GM12872 (cell line): ENCODE data around the gene CMTM4.

Source experiments
- TF ChIP-seq, protein P1 (sequence below): IDR thresholded peaks from 3 replicates; pipeline ENCODE4 v1.5.1; 2011; ENCODE audit warnings: low read depth, mild to moderate bottlenecking, low read length, moderate library complexity; ENCODE audit not compliant: insufficient read depth

The CMTM4 gene

DNA sequence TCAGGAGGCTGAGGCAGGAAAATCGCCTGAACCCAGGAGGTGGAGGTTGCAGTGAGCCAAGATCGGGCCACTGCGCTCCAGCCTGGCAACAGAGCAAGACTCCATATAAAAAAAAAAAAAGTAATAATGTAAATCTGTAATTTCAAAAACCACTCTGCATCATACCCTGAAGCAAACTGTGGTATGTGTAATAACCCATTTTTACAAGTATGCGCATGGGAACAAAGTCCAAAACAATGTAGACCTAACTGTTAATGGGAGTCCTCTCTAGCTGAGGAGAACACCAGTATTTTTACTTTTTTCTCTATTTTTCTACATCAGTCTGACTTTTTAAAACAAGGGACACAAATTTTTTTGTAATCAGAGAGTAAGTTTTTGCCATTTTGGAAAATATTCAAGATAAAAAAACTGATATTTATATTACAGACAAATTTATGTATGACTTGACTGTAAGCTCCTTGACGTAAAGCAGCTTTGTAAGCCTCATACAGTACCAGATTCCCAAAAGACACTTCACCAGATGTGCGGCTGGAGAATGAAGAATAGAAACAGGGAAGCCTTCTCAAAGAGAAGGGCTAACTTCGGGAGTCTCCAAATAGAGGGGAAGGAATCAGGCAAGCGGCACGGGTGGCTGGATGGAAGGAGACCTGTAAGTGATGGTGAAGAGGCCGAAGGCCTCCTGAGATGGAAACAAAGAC lies 25.7 kb downstream of the CMTM4 start:
- TF ChIP-seq, protein P1, sequence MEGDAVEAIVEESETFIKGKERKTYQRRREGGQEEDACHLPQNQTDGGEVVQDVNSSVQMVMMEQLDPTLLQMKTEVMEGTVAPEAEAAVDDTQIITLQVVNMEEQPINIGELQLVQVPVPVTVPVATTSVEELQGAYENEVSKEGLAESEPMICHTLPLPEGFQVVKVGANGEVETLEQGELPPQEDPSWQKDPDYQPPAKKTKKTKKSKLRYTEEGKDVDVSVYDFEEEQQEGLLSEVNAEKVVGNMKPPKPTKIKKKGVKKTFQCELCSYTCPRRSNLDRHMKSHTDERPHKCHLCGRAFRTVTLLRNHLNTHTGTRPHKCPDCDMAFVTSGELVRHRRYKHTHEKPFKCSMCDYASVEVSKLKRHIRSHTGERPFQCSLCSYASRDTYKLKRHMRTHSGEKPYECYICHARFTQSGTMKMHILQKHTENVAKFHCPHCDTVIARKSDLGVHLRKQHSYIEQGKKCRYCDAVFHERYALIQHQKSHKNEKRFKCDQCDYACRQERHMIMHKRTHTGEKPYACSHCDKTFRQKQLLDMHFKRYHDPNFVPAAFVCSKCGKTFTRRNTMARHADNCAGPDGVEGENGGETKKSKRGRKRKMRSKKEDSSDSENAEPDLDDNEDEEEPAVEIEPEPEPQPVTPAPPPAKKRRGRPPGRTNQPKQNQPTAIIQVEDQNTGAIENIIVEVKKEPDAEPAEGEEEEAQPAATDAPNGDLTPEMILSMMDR: no peak

DNA sequence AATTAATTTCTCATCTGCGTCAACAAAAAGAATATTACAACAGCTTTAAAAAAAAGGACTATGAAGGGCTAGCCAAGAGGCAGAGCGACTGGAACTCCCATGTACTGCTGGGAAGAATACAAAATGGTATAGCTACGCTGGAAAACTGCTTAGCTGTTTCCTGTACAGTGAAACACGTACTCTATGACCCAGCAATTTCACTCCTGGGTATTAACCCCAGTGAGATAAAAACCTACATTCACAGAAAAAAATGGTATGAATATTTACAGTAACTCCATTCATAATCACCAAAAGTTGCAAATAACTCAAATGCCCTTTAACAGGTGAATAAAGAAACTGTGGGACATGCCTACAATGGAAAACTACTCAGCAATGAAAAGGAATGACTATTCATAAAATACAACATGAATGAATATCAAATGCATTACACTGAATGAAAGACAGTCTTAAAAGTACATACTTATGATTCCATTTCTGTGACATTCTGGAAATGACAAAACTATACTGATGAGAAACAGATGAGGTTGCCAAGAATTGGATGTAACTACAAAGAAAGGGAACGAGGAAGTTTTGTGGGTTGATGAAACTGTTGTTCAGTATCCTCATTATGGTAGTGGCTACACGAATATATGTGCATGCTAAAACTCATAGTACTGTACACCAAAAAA lies 27.6 kb downstream of the CMTM4 start:
- TF ChIP-seq, protein P1: no peak

- TF ChIP-seq, protein P1: no peak
Observed at GRCh38 chr16:66667944-66668343, 28.6 kb downstream of the CMTM4 start.

DNA sequence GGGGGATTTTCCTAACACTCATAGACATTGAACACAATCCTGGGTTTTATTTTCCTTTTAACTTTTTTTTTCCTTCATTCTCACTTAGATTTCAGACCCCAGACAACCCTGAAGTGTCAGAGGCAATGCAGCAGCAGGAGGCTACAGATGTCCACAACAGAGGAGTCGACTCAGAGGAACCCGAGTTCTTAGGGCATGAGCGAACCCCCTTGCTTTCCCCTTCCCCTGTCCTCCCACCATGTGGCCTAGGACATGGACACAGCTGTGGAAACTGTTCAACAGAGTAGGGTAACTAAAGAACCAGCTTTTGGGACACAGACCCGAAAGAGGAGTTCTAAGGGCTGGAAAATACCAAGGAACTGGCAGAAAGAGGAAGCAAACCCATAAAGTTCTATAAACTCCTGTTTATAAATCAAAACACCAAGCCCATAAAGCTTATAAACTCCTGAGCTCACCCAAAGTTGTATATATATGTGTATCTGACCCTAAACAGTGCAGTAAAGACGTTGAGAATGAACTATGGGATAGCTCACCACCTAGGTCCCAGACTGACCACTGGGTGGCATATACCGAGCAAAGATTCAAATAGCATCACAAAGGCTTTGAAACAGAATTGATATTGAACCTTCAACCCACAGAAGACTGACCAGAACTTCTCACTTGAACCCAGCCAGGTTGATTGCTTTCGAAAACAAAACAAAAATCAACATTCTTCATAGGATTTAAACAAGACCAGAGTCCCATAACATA lies 33.9 kb downstream of the CMTM4 start:
- TF ChIP-seq, protein P1: peak; percentile 44; the same call in 2 of the 3 replicates

GRCh38 chr16:66661210-66661560 lies 35.4 kb downstream of the CMTM4 start:
- TF ChIP-seq, protein P1: no peak

- TF ChIP-seq, protein P1: no peak
Observed at GRCh38 chr16:66660422-66661209, 35.9 kb downstream of the CMTM4 start.

- TF ChIP-seq, protein P1: no peak
Observed at GRCh38 chr16:66658860-66659190, 37.7 kb downstream of the CMTM4 start.
